ENCODE data around the gene SCRG1. TPM values are rescaled to one million over a fixed set of nuclear protein-coding genes. Genes with fewer than 3 reads are reported as not detected.

The SCRG1 gene
- total and polyA plus RNA-seq, 2 donors (not counting 1 experiment from before 2014, with no cell fraction given), result not detected

DNA sequence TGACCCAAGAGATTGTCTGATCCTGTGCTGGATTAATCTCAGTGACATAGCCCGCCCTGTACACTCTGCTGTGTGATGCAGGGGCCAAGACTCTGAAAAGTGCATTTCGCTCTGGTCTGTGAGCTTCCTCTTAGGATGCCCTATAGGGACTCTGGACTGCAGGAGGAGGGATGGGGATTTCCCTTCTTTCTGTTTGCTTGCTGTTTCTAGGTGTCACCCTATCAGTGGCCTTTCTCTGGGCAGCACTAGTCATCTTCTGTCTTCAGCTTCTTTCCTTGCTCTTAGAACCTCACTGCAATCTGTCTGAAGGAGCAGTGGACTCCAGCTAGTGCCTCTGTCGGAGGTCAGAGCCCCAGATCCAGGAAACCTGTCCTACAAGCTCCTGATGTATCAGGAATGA lies 34.5 kb upstream of the SCRG1 start:
- Histone ChIP-seq H3K9ac (ENCODE audit: low read length) (no peak overlapping the region), H3K9me3 (ENCODE audit: control extremely low read depth in 1 of 3, control insufficient read depth in 2 of 3, insufficient read depth in 1 of 3, low read length in 2 of 3) (no peaks in the 10 kb centered on the region), H3K4me3 (ENCODE audit: control extremely low read depth in 1 of 5, extremely low read depth in 1 of 5, insufficient read depth in 1 of 5, low read depth in 2 of 5, low read length in 4 of 5) (no peak overlapping the region), H3K4me1 (ENCODE audit: control insufficient read depth in 2 of 2, insufficient read depth in 2 of 2, low read length in 2 of 2) (no peaks in the 10 kb centered on the region), H2AFZ (ENCODE audit: insufficient read depth, low read depth, low read length, poor library complexity, severe bottlenecking) (no peak overlapping the region), H4K20me1 (ENCODE audit: control insufficient read depth, insufficient read depth, low read length, poor library complexity, severe bottlenecking) (no peaks in the 10 kb centered on the region), H3K27ac (ENCODE audit: low read length in 2 of 2) (no peak overlapping the region), H3K4me2 (replicated peaks; ENCODE audit: low read depth, low read length, poor library complexity, severe bottlenecking) (no peak overlapping the region), H3K79me2 (ENCODE audit: control insufficient read depth, insufficient read depth, low read length) (no peaks in the 10 kb centered on the region), H3K27me3 (replicated peaks in 1 of 4; ENCODE audit: control extremely low read depth in 1 of 4, control insufficient read depth in 3 of 4, insufficient read depth in 4 of 4, low read length in 3 of 4) (no peaks in the 10 kb centered on the region), H3K36me3 (replicated peaks in 1 of 2; ENCODE audit: control extremely low read depth in 1 of 2, control insufficient read depth in 1 of 2, extremely low read depth in 1 of 2, insufficient read depth in 2 of 2, low read length in 1 of 2) (no peaks in the 10 kb centered on the region)
- no peak for TF ChIP-seq CTCF (IDR thresholded peaks at IDR 0.05)
- no peak for TF ChIP-seq EZH2 (IDR thresholded peaks at IDR 0.05; ENCODE audit: borderline replicate concordance, insufficient read depth, low read depth, low read length, poor library complexity, severe bottlenecking)
- ATAC-seq (ENCODE audit: low read depth) (no peak), DNase-seq (no peak)
- H3K9me3 Mint-ChIP-seq (ENCODE audit: insufficient read depth), result no peaks in the 10 kb centered on the region
- intact Hi-C loops (cut with micrococcal nuclease), result no loop called here
- ChIA-PET POLR2A (no interaction called here), CTCF (interaction anchor here (2.0 kb wide), 1 partner anchor 12 kb away, joined by 7 read pairs; no protein-coding TSS in a partner anchor)
- 93% methylated on average over 3 of the region's 3 CpGs for WGBS (ENCODE audit: insufficient coverage)
- H3K4me3 Mint-ChIP-seq, result no peak overlapping the region
- no peaks in the 10 kb centered on the region for H3K27me3 Mint-ChIP-seq
- no peaks in the 10 kb centered on the region for H3K4me1 Mint-ChIP-seq
- no peak overlapping the region for H3K27ac Mint-ChIP-seq

- H3K27ac ChIP-seq (ENCODE audit: low read length in 2 of 2), result no peak overlapping the region
- H3K4me1 ChIP-seq (ENCODE audit: control insufficient read depth in 2 of 2, insufficient read depth in 2 of 2, low read length in 2 of 2), result no peaks in the 10 kb centered on the region
- no peaks in the 10 kb centered on the region for H4K20me1 ChIP-seq (ENCODE audit: control insufficient read depth, insufficient read depth, low read length, poor library complexity, severe bottlenecking)
- 100% methylated on average over 1 of the region's 5 CpGs for WGBS (ENCODE audit: insufficient coverage)
- no peak overlapping the region for H2AFZ ChIP-seq (ENCODE audit: insufficient read depth, low read depth, low read length, poor library complexity, severe bottlenecking)
- DNase-seq, result no peak
- TF ChIP-seq CTCF (IDR thresholded peaks at IDR 0.05) (no peak), EZH2 (IDR thresholded peaks at IDR 0.05; ENCODE audit: borderline replicate concordance, insufficient read depth, low read depth, low read length, poor library complexity, severe bottlenecking) (no peak)
- POLR2A ChIA-PET, result no interaction called here
- no peak overlapping the region for H3K9ac ChIP-seq (ENCODE audit: low read length)
- H3K4me3 Mint-ChIP-seq, result no peak overlapping the region
- CTCF ChIA-PET, result interaction anchor here (0.9 to 2.0 kb wide), 2 partner anchors 11 to 131 kb away, joined by 3 to 7 read pairs; no protein-coding TSS in a partner anchor
- no peaks in the 10 kb centered on the region for H3K79me2 ChIP-seq (ENCODE audit: control insufficient read depth, insufficient read depth, low read length)
- H3K9me3 ChIP-seq (ENCODE audit: control extremely low read depth in 1 of 3, control insufficient read depth in 2 of 3, insufficient read depth in 1 of 3, low read length in 2 of 3), result no peaks in the 10 kb centered on the region
- no peak for ATAC-seq (ENCODE audit: low read depth)
- no peak overlapping the region for H3K4me2 ChIP-seq (replicated peaks; ENCODE audit: low read depth, low read length, poor library complexity, severe bottlenecking)
- no peaks in the 10 kb centered on the region for H3K27me3 ChIP-seq (replicated peaks in 1 of 4; ENCODE audit: control extremely low read depth in 1 of 4, control insufficient read depth in 3 of 4, insufficient read depth in 4 of 4, low read length in 3 of 4)
- H3K36me3 ChIP-seq (replicated peaks in 1 of 2; ENCODE audit: control extremely low read depth in 1 of 2, control insufficient read depth in 1 of 2, extremely low read depth in 1 of 2, insufficient read depth in 2 of 2, low read length in 1 of 2), result no peaks in the 10 kb centered on the region
- no peaks in the 10 kb centered on the region for H3K9me3 Mint-ChIP-seq (ENCODE audit: insufficient read depth)
- H3K27ac Mint-ChIP-seq, result no peak overlapping the region
- no peak overlapping the region for H3K4me3 ChIP-seq (ENCODE audit: control extremely low read depth in 1 of 5, extremely low read depth in 1 of 5, insufficient read depth in 1 of 5, low read depth in 2 of 5, low read length in 4 of 5)
- no peaks in the 10 kb centered on the region for H3K27me3 Mint-ChIP-seq
- H3K4me1 Mint-ChIP-seq, result no peaks in the 10 kb centered on the region
- intact Hi-C loops (cut with micrococcal nuclease), result no loop called here
Measured at GRCh38 chr4:173432430-173432829, 33.5 kb upstream of the SCRG1 start.
